GM12873 (cell line): ENCODE data around the gene RAPGEF1.

Experiments
- TF ChIP-seq, protein P1 (sequence below): IDR thresholded peaks from 2 replicates; pipeline ENCODE4 v1.5.1; 2012; ENCODE audit warnings: low read depth, mild to moderate bottlenecking, moderate library complexity, low read length, control low read depth; ENCODE audit not compliant: insufficient read depth; ENCODE audit errors: missing control alignments

RAPGEF1 gene

DNA sequence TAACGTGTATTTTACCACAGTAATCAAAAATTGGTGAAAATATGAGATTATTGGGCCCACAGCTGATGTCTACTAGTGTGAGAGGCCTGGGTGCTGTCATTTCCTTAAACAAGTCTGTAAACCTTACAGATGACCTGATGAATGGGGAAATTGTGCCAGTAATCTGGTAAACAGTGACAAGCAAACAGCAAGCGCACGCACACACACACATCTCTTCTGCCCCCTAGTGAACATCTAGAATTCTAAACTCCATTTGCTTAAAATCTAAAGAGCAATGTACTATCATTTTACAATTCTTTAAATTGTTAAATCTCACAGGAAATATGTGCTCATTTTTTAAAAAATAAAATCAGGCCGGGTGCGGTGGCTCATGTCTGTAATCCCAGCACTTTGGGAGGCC lies 7.5 kb upstream of the RAPGEF1 start:
- TF ChIP-seq, protein P1, sequence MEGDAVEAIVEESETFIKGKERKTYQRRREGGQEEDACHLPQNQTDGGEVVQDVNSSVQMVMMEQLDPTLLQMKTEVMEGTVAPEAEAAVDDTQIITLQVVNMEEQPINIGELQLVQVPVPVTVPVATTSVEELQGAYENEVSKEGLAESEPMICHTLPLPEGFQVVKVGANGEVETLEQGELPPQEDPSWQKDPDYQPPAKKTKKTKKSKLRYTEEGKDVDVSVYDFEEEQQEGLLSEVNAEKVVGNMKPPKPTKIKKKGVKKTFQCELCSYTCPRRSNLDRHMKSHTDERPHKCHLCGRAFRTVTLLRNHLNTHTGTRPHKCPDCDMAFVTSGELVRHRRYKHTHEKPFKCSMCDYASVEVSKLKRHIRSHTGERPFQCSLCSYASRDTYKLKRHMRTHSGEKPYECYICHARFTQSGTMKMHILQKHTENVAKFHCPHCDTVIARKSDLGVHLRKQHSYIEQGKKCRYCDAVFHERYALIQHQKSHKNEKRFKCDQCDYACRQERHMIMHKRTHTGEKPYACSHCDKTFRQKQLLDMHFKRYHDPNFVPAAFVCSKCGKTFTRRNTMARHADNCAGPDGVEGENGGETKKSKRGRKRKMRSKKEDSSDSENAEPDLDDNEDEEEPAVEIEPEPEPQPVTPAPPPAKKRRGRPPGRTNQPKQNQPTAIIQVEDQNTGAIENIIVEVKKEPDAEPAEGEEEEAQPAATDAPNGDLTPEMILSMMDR: peak; percentile 72

GRCh38 chr9:131745610-131746009 lies 5.7 kb upstream of the RAPGEF1 start:
- TF ChIP-seq, protein P1: no peak

- TF ChIP-seq, protein P1: no peak
Observed at GRCh38 chr9:131744720-131745201, 4.9 kb upstream of the RAPGEF1 start.

DNA sequence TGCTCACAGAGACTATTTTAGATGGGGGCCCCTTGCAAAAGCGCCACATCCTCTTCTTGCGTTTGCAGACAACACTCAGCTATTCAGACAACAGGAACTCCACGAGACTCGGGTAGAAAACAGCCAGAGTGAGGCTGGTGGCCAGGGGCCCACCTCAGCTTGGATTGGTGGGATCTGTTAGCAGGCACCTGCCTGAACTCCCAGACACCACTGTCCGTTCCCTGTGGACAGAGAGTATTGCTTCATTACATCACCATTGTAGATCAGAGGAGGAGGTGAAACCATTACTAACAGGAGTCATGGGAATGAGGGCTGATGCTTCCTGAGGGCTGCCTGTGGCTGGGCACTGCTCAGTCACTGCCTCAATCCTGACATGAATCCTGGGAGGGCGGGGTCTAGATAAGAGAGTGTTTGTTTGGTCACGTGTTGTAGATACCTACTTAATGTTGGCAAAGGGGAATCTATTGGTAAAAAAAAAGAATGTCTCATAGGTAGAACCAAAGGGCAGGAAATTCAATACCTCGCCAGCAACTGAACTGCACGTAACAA lies 4.4 kb upstream of the RAPGEF1 start:
- TF ChIP-seq, protein P1: no peak

DNA sequence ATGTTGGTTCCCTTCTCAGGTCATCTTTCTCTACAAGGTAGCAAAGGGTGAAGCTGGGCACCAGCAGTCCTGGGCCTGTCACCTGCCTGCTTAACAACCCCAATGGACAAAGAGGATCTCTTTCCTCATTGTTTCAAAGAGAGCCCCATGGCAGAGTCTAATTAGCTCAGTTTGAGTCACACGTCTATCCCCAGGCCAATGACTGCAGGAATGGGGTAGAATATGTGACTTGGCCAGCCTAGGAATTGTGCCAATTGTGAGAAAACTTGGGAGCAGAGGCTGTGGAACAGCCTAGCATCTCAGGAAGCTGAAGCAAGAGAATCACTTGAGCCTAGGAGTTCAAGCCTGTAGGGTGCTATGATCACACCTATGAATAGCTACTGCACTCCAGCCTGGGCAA lies 3.6 kb upstream of the RAPGEF1 start:
- TF ChIP-seq, protein P1: no peak

GRCh38 chr9:131743096-131743495 lies 3.2 kb upstream of the RAPGEF1 start:
- TF ChIP-seq, protein P1: no peak

DNA sequence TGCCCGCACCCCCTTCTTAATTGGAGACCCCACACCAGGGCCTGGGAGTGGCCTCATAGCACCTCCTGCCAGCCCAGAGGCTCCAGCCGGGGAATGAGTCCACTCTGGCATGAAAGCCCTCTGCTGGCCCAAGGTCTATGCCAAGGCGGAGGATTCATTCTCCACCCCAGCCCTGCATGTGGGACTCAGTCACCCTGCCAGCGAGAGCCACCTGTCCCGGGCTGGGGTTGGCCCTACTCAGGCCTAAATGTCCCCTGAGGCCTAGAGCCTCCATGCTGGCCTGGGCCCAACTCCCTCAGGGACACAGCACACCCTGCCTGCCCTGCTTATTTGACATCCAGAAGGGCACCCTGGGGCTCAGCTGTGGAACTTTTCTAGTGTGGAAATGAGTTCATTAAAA lies 1.0 kb upstream of the RAPGEF1 start:
- TF ChIP-seq, protein P1: no peak
